ENCODE results near the gene MYLK.

MYLK gene

DNA sequence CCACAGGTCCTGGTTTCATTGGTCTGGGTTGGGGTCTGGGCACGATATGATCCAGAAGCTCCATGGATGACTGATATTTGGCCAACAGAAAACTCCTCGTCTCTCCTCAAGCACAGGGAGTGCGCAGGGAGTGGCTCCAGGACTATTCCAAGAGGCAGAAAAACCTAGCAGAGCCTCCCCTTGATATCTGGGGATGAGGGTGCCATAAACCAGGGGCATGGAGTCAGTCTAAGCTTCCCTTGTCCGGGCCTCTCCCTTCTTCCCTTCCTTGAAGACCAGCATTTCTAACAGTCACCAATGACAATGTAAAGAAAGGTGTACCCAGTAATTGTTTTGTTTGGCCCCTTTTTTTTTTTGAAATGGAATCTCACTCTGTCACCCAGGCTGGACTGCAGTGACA lies 199.9 kb downstream of the MYLK start:
- in situ Hi-C loops (cut with HindIII; ENCODE audit: low pct_ligation_motif_present, low pct_unique_long_range_greater_than_20kb, low sequenced_read_pairs), result no loop called here
- no peak for DNase-seq

DNA sequence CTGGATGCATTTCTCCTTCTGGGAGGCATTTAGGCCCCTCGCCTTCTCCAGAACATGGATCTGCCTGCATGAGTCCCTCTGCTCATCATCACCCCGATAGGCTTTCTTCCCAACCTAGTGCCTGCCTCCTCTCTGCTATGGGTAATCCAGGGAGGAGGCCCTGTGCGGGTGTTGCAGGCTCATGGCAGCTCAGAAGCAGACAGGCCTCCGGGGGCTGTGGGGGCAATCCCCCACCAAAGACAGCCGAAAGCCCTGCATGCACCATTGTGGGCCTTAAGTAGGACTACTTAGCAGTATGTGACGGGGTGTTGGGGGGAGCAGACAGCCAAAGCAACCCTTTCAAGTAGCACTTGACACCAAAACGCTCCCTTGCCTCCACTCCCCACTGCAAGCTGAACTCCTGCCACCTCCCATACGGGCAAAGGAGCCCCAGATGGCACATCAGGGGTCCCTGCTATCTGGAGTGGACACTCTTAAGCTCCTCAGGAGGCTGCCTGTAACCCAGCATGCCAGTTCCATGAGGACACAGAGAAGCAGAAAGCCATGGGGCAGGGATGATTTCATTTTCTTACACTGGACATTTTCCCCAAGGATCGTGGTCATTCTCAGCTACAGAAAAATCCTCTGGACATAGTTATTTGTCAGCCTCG lies 200.5 kb downstream of the MYLK start:
- in situ Hi-C loops (cut with HindIII; ENCODE audit: low pct_ligation_motif_present, low pct_unique_long_range_greater_than_20kb, low sequenced_read_pairs), result no loop called here
- no peak for DNase-seq

DNA sequence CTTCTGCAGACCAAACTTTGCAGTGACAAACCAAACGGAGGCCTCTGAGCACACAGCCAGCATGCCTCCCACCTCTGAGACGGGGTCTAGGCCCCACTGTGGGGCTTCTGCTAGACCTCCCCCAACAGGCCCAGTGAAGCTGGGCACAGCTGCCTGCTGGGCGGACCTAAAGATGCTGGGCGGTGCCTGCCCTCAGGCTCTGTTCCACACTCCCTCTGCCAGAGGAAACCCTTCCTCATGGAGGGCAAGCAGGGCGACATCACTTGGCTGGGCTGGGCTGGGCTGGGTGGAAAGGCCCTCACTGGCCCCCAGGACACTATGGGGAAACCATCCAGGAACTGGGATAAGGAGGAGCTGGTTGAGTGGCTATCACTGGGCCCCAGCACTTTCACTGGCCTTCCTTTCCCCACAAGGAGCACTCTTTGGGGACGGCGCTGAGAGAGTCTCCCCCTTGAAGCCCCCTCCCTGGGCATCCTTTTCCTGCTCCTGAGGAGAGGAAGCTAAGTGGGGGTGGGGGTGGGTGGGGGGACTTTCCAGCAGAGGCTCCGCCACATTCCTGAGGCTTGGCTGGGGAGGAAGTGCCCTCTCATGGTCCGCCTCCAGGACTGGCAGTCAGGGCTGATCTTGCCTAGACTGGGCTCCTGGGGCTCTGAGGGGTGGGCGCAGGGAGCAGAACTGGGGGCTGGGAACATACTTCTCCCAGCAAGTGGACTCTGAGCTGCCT lies 201.2 kb downstream of the MYLK start:
- no peak for DNase-seq
- in situ Hi-C loops (cut with HindIII; ENCODE audit: low pct_ligation_motif_present, low pct_unique_long_range_greater_than_20kb, low sequenced_read_pairs), result no loop called here

DNA sequence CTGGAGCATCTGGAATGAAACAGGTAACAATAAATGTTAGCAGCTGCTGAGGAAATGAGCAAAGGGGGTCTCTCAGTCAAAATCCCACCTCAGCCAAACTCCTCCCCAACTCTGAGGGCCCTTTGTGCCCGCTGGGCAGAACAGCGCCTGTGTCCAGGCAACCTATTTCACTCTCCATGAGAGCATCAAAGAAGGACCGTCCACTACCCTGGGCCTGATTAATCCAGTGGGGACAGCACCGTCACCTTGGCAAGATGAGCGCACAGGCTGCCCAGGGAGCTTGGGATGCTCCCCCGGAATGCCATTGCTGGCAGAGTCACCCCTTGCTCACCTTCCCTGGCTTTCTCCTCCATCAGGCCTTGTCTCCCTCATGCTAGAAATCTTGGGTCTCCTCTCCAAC lies 201.8 kb downstream of the MYLK start:
- no peak for DNase-seq
- in situ Hi-C loops (cut with HindIII; ENCODE audit: low pct_ligation_motif_present, low pct_unique_long_range_greater_than_20kb, low sequenced_read_pairs), result no loop called here

DNA sequence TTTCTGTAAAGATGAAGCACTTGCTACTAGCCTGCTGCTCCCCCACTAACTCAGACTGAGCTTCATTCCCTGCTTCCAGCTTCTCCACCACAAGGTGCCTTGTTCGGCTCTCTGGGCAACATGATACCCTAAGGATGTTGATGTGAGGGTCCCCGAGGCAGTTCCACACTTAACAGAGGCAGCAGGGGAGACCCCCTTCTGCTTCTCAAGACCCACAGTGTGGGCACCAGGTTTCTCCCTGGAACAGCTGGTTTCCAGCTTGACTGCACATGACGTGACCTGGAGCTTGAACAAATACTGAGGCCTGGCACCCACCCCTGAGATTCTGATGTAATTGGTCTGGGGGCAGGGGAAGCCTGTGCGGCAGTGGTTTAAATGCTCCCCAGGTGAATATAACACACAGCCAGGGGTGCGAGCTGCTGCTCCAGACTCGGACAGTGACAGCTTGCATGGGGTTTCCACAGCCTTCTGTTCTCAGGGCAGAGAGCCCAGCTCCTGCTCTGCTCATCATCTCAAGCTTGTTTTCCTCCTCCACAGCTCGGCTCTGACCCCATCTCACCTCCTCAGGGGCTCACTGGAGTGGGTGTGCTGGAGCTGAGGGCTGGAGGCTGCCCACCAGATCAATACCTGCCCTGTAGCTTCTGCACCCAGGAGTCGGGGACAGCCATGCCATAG lies 204.3 kb downstream of the MYLK start:
- in situ Hi-C loops (cut with HindIII; ENCODE audit: low pct_ligation_motif_present, low pct_unique_long_range_greater_than_20kb, low sequenced_read_pairs), result no loop called here
- DNase-seq, result no peak

DNA sequence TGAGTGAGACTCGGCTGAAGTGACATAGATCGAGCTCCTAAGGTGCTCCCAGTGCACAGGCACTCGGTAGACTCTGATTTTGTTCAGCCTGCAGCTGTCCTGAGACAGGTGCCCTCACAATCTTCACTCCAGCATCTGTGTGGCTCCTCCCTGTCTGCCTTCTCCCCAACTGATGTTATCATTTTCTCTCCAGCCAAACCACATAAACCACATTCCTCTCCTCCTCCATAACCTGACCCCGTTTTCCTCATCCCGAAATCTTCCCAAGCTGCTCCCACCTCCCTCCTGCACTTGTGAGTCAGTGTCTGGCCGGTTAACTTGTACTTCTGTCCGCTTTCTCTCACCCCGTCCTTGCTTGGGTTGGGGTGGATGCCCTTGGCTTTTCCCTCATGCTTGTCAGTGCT lies 206.0 kb downstream of the MYLK start:
- in situ Hi-C loops (cut with HindIII; ENCODE audit: low pct_ligation_motif_present, low pct_unique_long_range_greater_than_20kb, low sequenced_read_pairs), result no loop called here
- peak; percentile 71 for DNase-seq

DNA sequence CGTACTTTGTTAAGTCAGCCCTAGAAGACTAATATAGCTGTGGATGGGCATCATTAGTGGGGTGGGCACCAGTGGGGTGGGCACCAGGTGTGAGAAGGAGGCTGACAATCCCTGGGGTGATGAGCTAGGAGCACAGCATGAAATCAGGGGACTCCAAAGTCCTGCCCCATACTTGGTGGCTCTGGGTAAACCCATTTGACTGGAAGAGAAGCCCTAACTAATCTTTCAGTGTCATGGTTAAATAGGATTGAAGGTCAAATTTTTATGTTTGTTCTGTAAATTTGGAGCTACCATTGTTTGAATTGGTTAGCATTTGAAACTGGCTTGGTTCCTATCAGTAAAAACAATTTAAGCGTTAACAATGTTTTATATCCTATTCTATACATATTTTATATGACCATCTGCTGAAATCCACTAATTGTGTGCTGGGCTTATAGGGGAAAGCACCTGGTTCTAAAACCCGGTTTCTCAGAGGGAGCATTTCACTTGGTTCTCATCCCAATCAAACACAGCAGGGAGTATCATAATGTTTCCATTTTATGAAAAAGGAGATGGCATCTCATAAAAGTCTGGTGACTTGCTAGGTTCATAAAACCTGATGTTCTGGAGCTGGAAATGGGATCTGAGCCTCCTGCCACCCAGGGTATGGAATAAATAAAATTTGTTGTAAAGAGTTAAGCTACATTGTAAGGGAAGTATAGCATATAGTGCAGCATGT lies 211.5 kb downstream of the MYLK start:
- no peak for DNase-seq
- in situ Hi-C loops (cut with HindIII; ENCODE audit: low pct_ligation_motif_present, low pct_unique_long_range_greater_than_20kb, low sequenced_read_pairs), result no loop called here

DNA sequence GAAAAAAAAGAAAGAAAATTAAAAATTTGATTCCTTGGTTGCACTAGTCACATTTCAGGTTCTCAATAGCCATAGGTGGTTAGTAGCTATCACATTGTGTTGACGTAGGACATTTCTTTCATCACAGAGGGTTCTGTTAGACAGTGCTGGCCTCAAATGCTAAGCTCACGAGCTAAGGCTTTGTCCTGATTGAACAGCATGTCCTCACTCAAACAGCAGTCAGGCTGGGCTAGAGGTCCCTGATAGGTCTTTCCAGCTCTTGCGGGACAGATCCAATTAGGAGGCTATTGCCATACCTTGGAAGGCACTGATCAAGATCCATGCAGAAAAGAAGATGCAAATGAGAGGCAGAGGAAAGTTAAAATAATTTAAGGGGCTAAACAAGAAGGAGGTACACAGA lies 213.4 kb downstream of the MYLK start:
- DNase-seq, result no peak
- in situ Hi-C loops (cut with HindIII; ENCODE audit: low pct_ligation_motif_present, low pct_unique_long_range_greater_than_20kb, low sequenced_read_pairs), result no loop called here

DNA sequence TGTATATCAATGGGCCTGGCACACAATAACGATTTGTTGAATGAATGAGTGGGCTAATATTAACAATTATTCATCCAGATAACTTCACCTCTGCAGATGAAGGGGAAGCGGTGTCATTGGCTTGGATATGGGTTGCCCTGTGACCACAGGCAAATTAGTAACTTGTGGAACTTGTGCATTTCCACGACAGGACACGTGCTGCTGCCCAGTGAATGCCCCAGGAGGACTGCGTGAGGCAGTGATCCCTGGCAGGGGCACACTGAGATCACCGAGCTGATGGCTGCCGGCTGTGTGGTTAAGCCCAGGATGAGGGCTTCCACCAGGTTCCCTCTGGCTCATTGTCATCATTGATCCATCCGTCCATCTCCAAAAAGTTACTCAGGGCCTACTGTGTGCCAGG lies 215.2 kb downstream of the MYLK start:
- in situ Hi-C loops (cut with HindIII; ENCODE audit: low pct_ligation_motif_present, low pct_unique_long_range_greater_than_20kb, low sequenced_read_pairs), result no loop called here
- no peak for DNase-seq

DNA sequence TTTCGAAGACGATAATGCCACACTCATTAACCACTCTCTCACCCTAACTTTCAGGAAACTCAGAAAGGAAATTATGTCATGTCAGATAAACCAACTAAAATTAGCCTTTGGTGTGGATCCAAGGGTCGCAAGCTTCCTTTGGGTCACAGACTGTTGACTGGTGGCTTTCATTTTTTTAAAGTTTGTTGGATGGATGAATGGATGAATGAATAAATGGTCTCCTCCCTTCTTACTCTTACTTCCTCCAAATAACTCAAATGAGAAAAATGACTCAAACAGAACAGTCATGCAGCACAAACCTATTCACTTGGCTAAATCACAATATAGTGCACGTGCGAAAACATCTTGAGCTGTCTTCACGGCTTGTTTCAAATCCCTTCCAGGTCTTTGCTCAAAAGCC lies 216.3 kb downstream of the MYLK start:
- in situ Hi-C loops (cut with HindIII; ENCODE audit: low pct_ligation_motif_present, low pct_unique_long_range_greater_than_20kb, low sequenced_read_pairs), result no loop called here

DNA sequence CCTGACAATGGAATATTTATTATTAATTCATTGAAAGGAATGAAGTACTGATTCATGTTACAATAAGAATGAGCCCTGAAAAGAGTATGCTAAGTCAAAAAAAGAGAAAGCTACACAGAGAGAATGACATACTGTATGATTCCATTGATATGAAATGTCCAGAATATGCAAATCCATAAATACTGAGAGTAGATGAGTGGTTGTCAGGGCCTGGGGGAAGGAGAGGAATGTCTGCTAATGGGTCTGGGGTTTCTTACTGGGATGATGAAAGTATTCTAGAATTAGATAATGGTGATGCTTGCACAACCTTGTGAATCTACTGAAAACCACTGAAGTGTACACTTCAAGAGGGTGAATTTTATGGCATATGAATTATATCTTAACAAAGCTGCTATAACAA lies 219.4 kb downstream of the MYLK start:
- in situ Hi-C loops (cut with HindIII; ENCODE audit: low pct_ligation_motif_present, low pct_unique_long_range_greater_than_20kb, low sequenced_read_pairs), result no loop called here
- DNase-seq, result no peak

More for the DNA sequence above, 216.3 kb downstream of the MYLK start:
- no peak for DNase-seq

DNA sequence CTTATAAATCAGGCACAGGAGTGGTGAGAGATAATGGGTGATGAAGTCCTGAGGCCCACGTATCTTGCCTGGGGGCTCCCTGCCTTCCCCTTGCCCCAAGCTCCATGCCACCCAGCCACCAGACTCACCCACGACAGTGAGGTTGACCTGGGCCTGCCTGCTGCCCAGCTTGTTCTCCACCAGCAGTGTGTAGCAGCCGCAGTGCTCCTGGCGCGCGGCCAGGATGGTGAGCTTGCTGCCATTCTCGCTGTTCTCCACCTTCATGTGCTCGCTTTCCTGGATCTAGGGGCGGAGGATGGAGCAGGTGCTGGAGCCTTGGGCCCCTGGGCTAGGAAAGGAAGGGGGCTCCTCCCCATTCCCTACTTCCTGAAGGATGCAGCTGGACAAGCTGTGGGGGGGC lies 220.2 kb downstream of the MYLK start:
- DNase-seq, result no peak
- in situ Hi-C loops (cut with HindIII; ENCODE audit: low pct_ligation_motif_present, low pct_unique_long_range_greater_than_20kb, low sequenced_read_pairs), result no loop called here

DNA sequence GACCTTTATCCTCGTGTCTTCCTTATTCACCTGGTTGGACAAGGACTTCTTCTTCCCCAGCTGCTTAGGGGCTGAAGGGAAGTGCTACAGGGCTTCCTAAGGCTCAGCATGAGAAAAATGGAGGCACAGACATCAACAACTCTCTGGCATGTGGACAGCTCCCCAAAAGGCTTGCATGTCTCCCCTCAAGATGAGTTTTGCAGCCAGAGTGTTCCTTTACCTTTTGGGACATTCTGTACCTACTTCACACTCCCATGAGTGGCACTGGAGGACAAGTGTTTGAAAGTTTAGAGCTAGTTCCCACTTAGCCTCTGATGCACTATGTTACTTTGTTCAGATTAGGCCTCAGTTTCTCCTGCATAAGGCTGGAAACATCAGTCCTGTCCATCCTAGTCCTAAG lies 222.2 kb downstream of the MYLK start:
- no peak for DNase-seq
- in situ Hi-C loops (cut with HindIII; ENCODE audit: low pct_ligation_motif_present, low pct_unique_long_range_greater_than_20kb, low sequenced_read_pairs), result no loop called here

DNA sequence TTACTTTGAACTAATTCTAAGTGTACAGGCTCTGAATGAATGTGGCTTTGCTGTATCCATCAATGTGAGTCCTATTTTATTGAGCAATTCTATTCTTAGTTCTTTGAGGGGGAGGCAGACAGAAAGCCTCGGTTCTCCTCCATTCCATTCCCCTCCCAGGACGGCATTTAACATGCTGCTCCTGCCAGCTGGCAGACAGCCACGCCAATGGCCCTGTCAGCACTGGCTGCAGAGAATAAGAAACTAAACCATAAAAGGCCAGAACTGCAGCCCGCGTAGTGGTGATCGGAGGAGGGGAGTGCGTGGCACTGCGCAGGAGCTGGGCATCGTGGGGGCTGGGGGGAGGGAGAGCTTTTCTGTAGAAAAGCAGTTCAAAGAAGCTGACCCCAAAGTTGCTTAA lies 223.2 kb downstream of the MYLK start:
- no peak for DNase-seq
- in situ Hi-C loops (cut with HindIII; ENCODE audit: low pct_ligation_motif_present, low pct_unique_long_range_greater_than_20kb, low sequenced_read_pairs), result no loop called here

DNA sequence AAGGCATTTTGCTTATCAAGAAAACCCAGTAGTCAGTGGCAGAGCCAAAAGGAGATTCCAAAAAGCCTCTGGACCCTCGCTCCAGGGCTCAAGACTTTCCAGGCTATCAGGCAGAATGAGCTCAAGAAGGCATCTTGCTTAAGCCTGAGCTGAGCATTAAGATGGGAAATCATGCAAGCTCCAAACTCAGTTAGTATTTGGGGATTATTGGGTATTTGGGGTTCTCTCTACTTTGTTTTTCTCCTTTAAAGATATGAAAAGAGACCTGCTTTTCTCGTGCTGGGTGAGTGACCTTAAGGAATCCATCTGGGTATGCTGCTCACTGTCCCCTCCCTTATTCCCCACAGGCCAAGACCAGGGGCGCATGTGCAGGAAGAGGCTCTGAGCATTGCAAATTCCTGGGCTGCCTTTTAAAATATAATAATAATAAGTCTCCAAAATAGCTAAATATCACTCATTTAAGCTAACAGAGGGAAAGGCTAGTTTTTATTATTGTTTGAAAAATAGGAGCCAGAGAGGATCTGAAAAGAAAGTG lies 223.9 kb downstream of the MYLK start:
- DNase-seq, result no peak
- in situ Hi-C loops (cut with HindIII; ENCODE audit: low pct_ligation_motif_present, low pct_unique_long_range_greater_than_20kb, low sequenced_read_pairs), result no loop called here

DNA sequence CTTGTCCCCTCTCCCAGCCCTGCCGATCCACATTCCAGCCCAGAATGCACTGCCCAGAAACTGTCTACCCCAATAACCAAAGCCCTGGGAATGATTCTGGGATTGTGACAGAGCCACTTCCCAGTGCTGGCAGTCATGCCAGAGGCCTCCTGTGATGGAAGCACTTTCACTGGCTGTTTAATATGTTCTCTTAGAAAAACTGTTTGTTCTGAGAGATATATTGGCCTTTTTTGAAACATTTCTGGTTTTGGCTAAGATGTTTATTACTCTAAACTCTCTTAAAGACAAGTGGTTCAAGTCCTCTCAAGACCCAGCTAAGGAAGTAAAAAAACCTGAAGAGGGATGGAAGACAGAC lies 225.3 kb downstream of the MYLK start:
- DNase-seq, result no peak
- in situ Hi-C loops (cut with HindIII; ENCODE audit: low pct_ligation_motif_present, low pct_unique_long_range_greater_than_20kb, low sequenced_read_pairs), result no loop called here

DNA sequence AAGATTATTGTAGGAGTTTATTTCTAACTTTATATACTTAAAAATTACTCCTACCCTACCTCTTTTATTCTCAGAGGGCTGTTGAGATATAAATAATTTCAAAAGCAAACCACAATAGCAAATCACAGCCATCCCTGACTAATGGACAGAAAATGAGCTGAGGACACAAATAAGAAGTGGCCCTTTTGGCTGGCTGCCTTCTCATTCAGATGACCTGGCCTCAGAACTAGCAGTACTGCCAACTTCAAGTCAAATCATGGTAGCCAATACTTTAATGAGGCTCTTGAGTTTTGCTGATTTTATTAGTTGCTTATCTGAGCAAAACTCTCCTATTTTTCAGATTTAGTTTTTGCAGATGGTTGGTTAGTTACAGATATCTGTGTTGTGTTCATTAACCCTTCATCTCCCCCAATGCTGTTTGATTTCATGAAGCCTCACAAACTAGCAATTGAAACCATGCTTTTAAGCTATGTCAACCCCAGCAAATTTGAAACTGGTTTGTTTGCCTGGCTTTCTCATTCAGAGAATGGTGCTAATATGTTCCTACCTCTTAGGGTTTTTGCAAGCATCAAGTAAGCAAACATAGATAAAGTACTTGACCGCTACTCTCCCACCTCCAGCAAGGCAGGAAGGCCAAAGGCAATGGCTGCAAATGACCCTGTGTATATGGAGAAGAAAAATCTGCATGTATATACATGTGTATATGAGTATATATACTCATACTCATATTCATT lies 225.8 kb downstream of the MYLK start:
- in situ Hi-C loops (cut with HindIII; ENCODE audit: low pct_ligation_motif_present, low pct_unique_long_range_greater_than_20kb, low sequenced_read_pairs), result no loop called here
- no peak for DNase-seq

DNA sequence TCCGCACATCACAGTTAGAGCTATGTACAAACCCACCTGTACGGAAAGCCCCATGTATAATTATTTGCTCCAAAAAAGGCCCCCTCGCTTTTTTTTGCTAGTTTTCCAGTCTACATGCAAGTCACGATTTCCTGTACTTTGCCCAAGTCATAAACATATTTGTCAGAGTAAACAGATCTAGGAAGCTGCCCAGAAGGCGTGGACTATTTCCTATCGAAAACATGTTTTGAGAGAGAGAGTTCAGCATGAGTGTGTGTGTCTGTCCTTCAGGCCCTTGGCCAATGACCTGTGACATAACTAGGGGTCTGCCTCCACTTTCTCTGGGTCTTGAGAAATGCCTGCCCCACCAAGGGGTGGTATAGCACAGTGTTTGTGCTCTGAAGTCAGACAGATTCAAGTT lies 226.6 kb downstream of the MYLK start:
- DNase-seq, result no peak
- in situ Hi-C loops (cut with HindIII; ENCODE audit: low pct_ligation_motif_present, low pct_unique_long_range_greater_than_20kb, low sequenced_read_pairs), result no loop called here

DNA sequence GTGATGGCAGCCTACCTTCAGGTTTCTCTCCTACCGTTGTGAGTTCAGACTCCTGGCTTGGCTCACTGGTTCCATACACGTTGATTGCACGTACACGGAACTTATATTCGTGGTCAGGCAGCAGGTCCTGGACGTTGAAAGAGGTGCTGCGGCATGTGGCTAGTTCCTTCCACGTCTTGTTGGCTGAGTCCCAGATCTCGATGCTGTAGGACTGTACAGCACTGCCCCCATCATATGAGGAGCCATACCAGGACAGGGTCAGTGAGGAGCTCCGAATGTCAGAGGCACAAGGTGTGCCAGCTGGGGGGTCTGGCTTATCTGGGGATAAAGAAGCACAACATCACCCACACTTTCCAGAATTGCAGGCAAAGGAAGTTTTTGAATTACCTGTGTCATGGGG lies 227.0 kb downstream of the MYLK start:
- no peak for DNase-seq
- in situ Hi-C loops (cut with HindIII; ENCODE audit: low pct_ligation_motif_present, low pct_unique_long_range_greater_than_20kb, low sequenced_read_pairs), result no loop called here

Data from ACHN (cell line).